ENCODE results near the gene PPP1R3F.

PPP1R3F gene

DNA sequence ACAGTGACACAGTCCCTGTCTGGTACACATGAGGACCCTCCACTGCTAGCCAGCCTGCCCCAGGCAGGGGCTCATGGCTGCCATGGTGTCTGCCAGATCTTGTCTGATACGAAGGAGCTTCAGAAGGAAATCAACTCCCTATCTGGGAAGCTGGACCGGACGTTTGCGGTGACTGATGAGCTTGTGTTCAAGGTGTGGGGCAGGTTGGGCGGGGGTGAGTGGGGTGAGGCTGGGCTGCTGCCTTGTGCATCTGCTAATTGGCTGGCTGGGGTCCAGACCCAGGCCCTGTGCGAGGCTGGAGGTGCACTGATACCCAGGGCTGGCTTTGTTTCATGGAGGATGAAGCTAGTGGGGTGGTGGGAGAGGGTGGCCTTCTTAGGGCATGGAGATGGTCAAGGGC is 20.5 kb upstream of the PPP1R3F start:
- no peak for DNase-seq (ENCODE audit: low read depth)

DNA sequence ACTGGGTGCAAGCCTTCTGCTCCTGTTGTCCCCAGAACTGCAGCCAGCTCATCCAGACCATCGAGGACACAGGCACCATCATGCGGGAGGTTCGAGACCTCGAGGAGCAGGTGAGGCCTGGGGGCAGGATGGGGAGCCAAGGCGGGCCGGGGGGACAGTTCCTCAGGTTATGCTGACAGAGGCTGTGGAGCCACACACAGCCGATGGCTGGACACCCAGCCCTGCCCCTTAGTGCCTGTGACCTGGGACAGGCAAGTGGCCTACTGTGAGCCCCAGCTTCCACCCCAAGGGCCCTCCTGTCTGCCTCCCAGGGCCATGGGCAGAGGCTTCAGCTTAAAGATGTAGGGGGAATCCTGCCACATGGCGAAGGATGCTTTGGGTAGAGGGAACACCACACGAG is 20.0 kb upstream of the PPP1R3F start:
- DNase-seq (ENCODE audit: low read depth): no peak

DNA sequence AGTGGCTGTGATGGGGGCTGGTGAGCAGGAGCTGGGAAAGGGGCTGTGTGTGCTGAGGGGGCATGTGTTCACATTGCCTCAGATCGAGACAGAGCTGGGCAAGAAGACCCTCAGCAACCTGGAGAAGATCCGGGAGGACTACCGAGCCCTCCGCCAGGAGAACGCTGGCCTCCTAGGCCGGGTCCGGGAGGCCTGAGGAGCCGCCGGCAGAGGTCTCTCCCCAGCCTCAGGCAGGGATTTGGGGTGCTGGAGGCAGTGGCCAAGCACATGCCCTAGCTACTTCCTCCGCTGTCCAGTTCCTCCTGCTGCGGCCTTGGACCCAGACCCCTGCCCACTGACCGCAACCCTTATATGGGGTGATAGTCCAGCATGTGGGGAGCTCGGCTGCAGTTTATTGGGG is 19.5 kb upstream of the PPP1R3F start:
- DNase-seq (ENCODE audit: low read depth): no peak

DNA sequence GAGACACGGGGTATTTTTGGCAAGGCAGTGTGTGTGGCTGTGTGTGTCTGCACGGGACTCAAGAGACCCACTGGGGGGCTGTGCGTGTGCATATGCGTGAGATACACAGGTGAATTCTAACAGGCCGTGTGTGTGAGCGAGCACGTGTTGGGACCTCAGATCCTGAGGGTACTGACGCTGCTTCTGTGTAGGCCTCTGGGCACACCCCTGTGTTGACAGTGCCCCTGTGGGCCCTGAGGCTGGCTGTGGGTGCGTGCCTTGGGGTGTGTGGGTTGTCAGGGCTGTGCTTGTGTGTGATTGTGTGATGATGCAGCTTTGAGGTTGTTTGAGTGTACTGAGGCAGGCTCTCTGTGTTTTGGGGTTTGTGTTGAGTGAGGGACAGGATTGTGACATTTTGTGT is 19.0 kb upstream of the PPP1R3F start:
- DNase-seq (ENCODE audit: low read depth): no peak

DNA sequence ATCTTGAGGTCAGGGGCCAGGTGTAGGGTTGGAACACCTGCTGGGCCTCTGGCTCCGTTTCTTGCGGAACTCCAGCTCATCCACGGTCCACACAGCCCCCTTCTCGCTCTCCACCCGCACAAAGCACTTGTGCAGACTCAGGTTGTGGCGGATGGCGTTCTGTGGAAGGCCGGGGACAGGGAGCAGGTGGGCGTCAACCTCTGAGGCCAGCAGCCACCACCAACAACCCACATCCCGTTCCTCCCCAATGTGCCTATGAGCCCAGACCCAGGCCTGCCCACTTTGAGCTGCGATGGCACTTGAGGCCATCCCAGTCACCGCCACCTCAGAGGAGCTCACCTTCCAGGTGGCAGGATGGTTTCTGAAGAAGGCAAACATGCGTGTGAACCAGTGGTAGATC is 18.3 kb upstream of the PPP1R3F start:
- no peak for DNase-seq (ENCODE audit: low read depth)

DNA sequence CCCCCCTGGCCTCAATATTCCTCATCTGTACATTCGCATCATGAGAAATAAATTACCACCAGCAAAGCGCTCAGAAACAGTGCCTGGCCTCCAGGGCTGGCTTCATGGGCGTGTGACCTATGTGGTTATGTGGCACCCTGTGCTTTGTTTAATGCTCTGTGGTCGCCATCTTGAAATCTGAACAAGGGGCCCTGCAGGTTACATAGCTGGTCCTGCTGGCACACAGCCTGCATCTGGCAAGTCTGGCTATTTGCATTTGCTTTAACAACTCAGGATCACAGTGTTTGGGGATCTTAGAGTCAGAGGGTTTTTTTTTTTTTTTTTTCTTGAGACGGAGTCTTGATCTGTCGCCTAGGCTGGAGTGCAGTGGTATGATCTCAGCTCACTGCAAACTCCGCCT is 15.0 kb upstream of the PPP1R3F start:
- DNase-seq (ENCODE audit: low read depth): no peak

DNA sequence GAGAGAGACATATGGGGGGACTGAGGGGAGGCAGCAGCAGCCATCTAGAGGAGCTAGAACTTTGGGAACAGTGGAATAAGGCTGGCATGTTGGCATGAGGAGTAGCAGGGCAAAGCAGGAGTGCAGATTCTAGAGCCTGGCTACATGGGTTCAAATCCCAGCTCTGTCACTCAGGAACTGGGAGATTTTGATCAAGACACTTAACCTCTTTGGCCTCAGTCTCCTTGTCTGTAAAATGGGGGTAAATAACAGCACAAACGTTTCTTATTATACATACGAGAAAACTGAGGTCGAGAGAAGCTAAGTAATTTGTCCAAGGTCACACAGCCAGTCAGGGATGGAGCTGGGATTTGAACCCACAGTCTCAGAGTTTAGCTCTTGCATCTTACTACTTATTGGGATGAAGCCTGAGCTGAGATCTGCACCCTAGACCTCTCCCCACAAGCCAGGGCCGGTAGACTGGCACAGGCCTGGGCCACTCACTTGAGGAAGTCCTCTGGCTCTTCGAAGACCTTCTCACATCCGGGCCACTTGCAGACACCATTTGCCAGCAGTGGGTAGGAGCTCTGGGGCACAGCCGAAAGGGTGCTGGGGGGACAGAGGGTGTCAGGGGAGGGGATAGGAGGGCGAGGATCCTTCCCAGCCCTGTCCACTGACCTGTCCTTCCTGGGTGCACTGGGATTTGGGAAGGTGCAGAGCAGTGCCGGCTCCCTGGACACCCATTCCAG is 13.2 kb upstream of the PPP1R3F start:
- no peak for DNase-seq (ENCODE audit: low read depth)

DNA sequence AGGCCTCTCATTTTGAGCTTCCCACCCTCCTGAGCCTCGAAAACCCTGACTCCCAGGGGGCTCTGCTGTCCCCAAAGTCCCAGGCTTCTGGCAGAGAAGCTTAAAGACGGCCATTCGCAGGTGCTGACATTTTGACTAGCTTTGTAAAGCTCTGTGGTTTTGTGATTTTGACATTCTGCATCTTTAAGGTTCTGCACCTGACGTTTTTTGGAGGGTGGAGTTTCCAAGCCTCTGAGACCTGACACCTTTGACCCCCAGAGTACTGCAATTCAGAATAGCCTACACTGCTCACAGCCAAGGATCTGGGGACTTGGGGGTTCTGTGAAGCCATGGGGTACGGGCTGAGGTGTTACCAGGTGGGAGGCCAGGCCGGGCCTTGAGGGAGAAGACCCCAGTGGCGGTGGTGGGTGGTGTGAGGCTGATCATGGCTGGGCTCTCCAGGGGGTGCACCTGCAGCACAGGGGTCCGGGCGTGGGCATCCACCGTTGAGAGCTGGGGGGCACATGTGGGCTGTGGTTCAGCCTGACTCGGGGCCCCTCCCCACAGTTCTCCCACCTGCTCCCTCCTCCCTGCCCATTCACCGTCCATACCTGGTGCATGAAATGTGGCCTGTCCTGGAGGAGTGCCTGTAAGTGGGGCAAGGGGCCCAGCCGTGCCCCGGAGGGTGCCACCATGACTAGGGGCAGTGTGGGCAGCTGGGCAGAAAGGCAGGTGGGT is 12.4 kb upstream of the PPP1R3F start:
- DNase-seq (ENCODE audit: low read depth): no peak

DNA sequence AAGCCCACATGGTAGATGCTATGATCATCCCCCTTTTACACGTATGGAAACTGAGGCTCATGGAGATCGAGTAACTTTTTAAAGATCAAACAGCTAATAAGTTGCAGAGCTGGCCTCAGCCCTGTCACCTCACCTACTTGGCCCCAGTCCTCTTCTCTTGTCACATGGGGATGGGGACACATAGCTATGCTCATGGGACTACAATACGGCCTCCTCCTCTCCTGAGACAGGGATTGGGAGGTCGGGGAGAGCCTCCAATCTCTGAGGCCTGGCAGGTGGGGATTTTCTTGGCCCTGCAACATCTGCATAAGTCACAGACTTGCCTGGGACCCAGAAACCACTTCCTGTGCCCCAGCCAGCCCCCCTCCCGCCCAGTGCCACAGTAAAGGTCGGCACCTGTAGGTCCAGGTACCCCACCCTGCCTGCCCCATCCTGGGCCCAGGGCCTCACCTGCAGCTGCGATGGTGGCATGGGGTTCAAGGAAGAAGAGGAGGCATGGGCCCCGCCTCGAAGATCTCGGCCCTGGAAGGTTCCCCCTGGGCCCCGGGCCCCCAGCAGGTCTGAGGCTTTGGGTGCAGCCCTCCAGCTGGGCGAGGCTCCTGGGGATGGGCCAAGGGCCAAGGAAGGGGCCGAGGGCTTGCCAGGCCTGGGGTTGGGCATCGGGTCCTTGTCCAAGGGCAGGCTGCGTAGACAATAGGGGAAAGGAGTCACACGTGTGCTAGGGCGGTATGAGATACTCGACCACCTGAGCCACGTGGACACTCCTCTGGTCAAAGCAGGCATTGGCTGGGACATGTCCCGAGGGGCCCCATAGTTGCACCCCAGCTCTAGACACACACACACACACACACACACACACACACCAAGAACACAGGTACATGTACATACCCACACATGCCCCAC is 11.5 kb upstream of the PPP1R3F start:
- no peak for DNase-seq (ENCODE audit: low read depth)

DNA sequence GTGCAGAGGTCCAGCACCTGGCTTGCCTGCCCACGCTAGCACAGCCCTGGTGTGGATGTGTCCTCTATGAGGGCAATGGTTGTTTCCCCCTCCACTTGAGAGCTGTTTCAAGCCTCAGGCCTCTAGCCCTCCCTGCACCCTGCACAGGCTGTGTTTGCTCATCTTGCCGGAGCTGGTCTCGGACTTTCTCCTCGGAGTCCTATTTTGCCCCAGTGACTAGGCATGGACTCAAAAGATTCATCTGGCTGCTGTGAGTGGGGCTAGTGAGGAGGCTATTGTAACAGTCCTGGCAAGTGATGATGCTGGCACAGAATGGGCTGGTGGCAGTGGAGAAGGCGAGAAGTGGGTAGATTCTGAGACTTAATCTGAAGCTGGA is 10.9 kb upstream of the PPP1R3F start:
- no peak for DNase-seq (ENCODE audit: low read depth)

DNA sequence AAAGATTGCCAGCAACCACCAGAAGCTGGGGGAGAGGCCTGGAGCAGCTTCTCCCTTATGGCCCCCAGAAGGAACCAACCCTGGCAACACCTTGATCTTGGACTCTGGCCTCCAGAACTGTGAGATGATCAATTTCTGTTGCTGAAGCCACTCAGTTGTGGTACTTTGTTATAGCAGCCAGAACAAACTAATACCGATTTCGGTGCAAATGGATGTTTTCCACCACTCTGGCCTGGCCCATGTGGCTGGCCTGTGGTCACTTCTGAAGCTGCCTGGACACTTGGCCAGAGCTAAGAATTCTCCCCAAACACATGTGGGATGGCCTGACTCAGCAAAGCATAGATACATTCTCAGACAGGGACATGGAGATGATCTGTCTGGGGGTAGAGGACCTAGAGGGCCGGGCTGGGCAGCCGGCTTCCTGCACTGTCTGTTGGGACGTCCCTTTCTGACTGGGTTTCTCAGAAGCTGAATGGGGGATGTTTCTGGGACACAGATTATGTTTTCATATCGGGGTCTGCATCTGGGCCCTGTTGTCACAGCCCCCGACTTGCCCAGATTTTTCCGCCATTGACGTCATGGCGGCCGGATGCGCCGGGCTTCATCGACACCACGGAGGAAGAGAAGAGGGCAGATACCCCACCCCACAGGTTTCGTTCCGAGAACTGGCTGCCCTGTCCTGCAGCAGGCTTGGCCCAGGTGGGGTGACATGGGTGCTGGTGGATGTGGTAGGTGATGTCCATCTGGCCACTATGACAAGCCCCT is 9.2 kb upstream of the PPP1R3F start:
- DNase-seq (ENCODE audit: low read depth): no peak

DNA sequence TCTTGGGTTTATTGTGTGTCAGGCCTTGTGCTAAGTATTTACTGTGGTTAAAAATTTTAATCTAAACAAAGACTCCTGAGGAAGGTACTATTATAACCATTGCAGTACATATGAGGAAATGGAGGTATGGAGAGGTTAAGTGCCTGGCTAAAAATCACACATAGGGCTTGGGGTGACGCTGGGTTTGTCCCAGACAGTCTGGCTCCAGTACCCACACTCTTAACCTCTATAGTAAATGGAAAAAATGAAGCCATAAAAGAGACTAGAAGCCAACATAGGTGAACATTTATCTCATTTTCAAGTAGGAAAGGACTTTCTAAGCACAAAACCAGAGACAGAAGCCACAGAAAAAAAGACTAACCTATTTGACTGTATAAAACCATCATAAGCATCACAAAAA is 7.0 kb upstream of the PPP1R3F start:
- DNase-seq (ENCODE audit: low read depth): no peak

DNA sequence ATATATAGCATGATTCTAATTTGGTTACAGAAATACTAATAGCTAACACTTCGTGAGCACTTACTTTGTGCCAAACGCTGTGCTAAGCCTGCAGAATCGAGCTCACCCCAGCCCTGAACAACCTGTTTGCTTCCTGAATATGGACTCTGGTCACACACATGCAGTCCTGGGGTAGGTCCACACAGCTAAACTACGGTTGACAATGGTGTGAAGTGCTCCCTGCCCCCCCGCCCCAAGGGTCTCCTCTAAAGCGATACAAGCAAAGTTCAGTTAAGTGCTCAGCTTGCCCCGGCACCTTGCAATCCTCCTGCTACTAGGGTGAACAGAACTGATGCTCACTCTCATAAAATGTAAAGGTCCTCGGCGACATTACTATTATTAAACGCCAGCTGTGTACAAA is 6.0 kb upstream of the PPP1R3F start:
- no peak for DNase-seq (ENCODE audit: low read depth)

DNA sequence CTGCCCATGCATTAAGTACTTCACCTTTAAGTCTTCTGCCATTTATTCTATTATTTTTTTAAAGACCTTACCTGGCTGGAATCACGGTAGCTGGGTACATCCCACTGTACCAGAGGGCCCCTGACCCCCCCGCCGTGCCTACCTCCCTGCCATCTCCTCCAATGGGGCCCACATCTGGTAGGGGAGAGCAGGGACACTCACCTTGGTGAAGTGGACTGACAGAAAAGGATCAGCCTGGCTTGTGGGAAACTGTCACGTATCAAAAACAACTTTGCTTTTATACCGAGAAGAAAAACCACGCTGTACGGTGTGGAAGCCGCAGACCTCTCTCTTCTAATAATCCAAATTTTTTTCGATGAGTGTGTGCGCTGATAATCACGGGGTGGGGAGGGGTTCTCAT is 5.1 kb upstream of the PPP1R3F start, which contains the start of gene FOXP3:
Gene FOXP3, minus strand, starts transcription at position 251 of the 400 bp plus-strand sequence. CDS start 6,205 bp downstream, outside the sequence.
- no peak for DNase-seq (ENCODE audit: low read depth)

DNA sequence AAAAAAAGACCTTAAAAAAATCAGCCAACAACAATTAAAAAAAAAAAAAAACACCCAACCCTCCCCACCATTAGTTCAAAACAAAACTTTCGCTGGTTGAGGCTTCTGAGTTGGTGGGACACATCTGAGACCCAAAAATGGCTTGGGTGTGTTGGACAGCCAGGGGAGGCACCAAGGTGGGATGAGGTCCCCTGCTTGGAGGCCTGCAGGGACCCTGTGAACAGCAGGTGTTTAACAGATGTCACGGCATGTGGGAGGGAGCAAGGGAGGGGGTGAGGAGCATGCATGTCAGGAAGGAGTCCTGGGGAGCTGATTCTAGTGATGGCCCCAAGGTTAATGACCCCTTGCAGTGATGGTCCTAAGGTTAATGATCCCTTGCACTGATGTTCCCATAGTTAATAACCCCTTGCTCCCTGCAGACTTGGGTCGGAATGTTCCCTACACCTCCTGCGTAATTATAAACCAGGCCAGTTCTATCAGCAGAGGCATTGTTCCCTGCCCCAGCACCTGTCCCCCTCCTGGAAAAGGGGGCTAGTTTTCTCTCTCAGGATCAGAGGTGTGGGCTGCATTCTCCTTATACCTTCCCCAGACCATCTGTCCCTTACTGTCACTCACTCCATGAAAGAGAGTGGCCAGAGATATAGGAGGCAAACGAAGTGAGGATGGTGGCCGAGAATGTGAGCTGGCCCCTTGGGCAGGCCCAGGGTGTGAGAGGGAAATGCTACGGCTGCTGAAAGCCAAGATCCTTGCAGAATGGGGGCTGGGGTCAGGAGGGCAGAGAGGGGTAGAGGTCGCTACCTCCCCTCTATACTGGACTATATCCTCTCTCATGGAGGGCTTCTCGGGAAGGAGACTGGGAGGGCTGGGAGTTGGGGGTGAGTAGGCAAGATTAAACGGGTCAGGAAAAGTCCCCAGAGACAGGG is 2.8 kb upstream of the PPP1R3F start:
- no peak for DNase-seq (ENCODE audit: low read depth)

DNA sequence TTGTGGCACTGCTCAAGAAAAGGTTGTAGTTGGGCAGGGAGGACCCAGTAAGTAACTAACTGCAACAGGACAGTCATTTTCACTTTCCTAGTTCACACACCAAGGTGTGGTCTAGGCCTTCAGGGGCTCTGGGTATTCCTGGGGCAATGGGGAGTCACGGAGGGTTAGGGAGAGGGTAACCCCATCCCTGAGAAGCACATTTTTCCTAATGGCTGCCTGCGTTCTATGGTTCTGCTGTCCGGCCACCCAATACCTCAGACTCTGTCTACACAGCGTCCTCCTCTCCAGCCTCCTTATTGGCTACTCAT is 937 bp upstream of the PPP1R3F start:
- no peak for DNase-seq (ENCODE audit: low read depth)

DNA sequence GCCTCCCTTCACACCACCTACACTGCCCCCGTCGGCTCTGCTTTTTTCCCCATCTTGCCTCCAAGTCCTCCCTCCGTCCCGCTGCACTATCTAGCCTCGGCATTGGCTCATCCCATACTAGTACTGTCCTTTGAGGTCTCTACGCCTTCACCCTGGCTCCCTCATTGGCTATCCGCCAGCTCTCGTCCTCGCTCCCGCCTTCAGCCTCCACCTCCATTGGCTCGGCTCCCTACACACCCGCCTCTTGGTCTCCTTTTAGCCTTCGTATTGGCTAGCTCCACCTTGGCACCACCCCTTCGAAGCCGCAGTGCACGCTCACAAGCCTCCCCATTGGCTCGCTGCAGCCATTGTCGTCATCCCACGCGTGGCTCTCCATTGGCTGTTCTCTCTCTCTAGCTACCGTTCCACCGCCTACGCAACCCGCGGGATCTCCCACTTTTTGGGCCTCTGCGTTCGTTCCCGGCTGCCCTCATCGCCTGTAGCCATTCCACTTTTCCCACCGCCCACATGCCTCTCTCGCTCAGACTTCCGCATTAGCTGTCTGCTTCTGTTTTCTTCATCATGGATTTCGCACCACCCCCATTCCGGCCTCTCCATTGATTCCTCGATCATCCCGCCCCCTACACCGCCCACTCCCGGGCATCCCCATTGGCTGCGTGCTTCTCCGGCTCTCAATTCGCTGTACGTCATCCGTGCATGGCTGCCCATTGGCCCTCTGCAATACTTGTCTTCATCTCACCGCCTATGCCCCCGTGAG is 405 bp upstream of the PPP1R3F start:
- peak; percentile 87 for DNase-seq (ENCODE audit: low read depth)

DNA sequence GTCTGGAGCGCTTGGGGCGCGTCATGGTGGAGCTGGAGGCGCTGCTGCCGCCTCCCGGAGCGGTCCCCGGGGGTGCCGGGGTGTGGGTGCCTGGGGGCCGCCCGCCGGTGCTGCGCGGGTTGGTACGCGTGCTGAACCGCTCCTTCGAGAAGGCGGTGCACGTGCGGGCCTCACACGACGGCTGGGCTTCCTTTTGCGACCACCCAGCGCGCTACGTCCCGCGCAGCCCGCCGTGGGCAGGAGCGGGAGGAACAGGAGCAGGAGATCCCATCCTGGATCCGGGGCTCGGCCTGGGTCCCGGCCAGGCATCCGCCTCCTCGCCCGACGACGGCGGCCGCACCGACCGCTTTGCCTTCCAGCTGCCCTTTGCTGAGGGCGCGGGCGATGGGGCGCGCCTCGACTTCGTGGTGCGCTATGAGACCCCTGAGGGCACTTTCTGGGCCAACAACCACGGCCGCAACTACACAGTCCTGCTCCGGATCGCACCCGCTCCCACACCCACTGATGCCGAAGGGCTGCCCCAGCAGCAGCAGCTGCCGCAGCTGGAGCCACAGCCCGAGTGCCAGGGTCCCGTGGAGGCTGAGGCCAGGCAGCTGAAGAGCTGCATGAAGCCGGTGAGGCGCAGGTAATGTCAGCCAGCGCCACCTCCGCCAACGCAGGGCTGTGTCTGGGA is 792 bp downstream of the PPP1R3F start:
- DNase-seq (ENCODE audit: low read depth): no peak

DNA sequence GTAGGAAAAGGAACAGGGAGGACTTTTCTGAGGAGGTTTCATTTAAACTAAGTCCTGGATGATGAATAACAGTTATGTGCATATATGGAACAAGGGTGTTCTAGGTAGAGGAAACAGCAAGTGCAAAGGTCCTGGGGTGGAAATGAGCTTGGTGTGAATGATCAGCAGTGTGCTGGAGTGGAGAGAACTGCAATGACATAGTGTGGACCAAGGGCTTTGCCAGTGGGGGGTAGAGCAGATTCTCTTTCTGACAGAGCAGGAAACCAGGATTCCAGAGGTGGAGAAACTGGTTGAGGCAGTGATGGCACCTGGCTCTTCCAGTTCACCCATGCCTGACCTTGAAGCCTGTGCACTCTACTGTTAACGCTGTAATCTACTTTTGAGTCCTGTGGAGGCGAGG is 1.7 kb downstream of the PPP1R3F start:
- no peak for DNase-seq (ENCODE audit: low read depth)

DNA sequence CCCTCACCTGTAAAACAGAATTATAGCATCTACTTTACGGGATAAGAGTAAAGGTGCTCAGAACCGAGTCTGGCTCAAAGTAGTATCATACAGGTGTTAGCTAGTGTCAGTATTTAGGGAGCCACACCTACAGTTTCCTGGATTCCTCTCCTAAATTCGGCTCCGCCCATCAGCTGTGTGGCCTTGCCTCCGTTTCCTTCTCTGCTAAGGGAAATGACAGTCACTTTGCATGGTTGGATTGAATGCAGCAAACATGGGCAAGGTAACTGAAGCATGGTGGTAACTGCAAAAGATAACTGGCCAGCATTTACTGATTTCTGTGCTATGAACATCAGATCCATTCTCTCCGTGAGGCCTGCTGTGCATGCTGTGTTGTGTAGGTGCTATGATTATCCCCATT is 2.8 kb downstream of the PPP1R3F start:
- DNase-seq (ENCODE audit: low read depth): no peak

Data from stimulated activated CD8-positive, alpha-beta memory T cell treated with anti-CD3 and anti-CD28 coated beads, Interleukin-7, amount 100 ng/mL, for 24 hours (primary cell).